Gastroesophageal sphincter (tissue), 3 donors: ENCODE measurements around the gene TSPAN7.

Source experiments
- CTCF ChIP-seq, 4 experiments: fragments of 200-600 bp in 2 of 4; fragments of 450-650 bp in 2 of 4; sonication (generic) in 1 of 4; IDR thresholded peaks; one replicate each; pipeline ENCODE4 v1.5.1; 2017 to 2019; ENCODE audit warnings: antibody characterized with exemption in 4 of 4, mild to moderate bottlenecking in 2 of 4, moderate library complexity in 2 of 4
- POLR2A ChIP-seq, 2 donors: fragments of 450-650 bp; IDR thresholded peaks; one replicate each; pipeline ENCODE4 v1.6.1; 2017; ENCODE audit warnings: antibody characterized with exemption in 2 of 2, mild to moderate bottlenecking in 2 of 2, moderate library complexity in 1 of 2
- POLR2AphosphoS5 ChIP-seq: sonication (generic); formaldehyde crosslinking; IDR thresholded peaks from one replicate; pipeline ENCODE4 v1.6.1; 2017; ENCODE audit warnings: antibody characterized with exemption

- no peak for TF ChIP-seq CTCF (IDR thresholded peaks at IDR 0.05)
- no peak for TF ChIP-seq POLR2A (IDR thresholded peaks at IDR 0.05)
- no peak for TF ChIP-seq POLR2AphosphoS5
These were observed 139.7 kb downstream of the TSPAN7 start for GRCh38 chrX:38701073-38701472.
